Lower leg skin (tissue), 4 donors: Measurements from ENCODE around the gene RFX2. TPM values are rescaled to one million over a fixed set of nuclear protein-coding genes. Genes with fewer than 3 reads are reported as not detected.

ENCODE experiments used
- DNase-seq, 2 donors: peaks; one replicate each; pipeline ENCODE4 v3.0.0-alpha.2; 2019; ENCODE audit warnings: low spot score in 2 of 2
- H3K4me3 ChIP-seq: fragments of 200-600 bp; sonication (generic); 2 replicates; pipeline ENCODE4 v1.5.1; 2017; ENCODE audit warnings: mild to moderate bottlenecking, low read depth; ENCODE audit not compliant: poor library complexity, severe bottlenecking
- POLR2A ChIP-seq, 2 donors: fragments of 450-650 bp; IDR thresholded peaks; one replicate each; pipeline ENCODE4 v1.6.1; 2016 to 2017; ENCODE audit warnings: antibody characterized with exemption in 2 of 2, mild to moderate bottlenecking in 1 of 2, moderate library complexity in 1 of 2
- WGBS, 2 donors: methylation state at CpG; one replicate each; pipeline ENCODE4 v1.1.5; 2018; 5-methylcytosine and 5-hydroxymethylcytosine counted together
- intact Hi-C: fragments of 100-400 bp; cut with DNase I; formaldehyde crosslinking; loops from one replicate; pipeline ENCODE4 v1.15.0; 2023; ENCODE audit warnings: low total_unique reads
- total RNA-seq, 4 donors: library from RNA; depleted of rRNA; stranded (reverse); fragments of >200 nt; gene quantifications; one replicate each; pipeline ENCODE4 v1.1.0, GENCODE V29; 2016
- TF ChIP-seq, protein P1 (sequence below), 3 donors: fragments of 450-650 bp; IDR thresholded peaks; one replicate each; pipeline ENCODE4 v1.5.1; 2016; ENCODE audit warnings: antibody characterized with exemption in 3 of 3, mild to moderate bottlenecking in 3 of 3, moderate library complexity in 2 of 3

Gene RFX2
- total RNA-seq, 4 donors from 2014 or later, result 19.6 to 28.7 (median 25.8) TPM

DNA sequence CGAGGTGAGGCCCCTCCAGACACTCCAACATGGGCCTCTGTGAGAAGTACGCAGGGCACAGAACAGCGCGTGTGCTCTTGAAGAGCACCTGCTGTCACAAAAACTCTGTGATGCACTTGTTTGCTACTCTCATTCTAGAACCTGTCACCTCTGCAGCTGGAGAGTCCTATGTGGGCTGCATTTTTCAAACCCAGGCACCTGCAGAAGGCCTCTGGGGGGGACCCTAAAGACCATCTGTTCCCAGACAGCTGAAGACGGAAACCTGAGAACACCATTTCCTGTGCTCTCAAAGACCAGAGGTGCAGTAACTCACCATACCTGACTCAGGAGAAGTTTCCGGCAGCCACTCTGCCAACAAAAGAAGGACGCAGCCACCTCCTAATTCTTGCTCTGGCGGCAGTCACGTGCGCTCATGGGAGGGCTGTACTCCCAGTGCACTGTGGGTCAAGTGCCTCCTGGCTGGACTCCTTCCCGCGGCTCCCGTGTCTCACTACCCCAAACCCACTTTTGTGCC is 160.5 kb downstream of the RFX2 start:
- TF ChIP-seq, protein P1, sequence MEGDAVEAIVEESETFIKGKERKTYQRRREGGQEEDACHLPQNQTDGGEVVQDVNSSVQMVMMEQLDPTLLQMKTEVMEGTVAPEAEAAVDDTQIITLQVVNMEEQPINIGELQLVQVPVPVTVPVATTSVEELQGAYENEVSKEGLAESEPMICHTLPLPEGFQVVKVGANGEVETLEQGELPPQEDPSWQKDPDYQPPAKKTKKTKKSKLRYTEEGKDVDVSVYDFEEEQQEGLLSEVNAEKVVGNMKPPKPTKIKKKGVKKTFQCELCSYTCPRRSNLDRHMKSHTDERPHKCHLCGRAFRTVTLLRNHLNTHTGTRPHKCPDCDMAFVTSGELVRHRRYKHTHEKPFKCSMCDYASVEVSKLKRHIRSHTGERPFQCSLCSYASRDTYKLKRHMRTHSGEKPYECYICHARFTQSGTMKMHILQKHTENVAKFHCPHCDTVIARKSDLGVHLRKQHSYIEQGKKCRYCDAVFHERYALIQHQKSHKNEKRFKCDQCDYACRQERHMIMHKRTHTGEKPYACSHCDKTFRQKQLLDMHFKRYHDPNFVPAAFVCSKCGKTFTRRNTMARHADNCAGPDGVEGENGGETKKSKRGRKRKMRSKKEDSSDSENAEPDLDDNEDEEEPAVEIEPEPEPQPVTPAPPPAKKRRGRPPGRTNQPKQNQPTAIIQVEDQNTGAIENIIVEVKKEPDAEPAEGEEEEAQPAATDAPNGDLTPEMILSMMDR (IDR thresholded peaks at IDR 0.05), result no peak
- no peak for TF ChIP-seq POLR2A (IDR thresholded peaks at IDR 0.05)
- no peak for DNase-seq
- H3K4me3 ChIP-seq, result no peak overlapping the region
- intact Hi-C loops, result no loop called here
- WGBS, 2 donors, result 87 to 90% methylated on average over 13 of the region's 13 CpGs

GRCh38 chr19:5948752-5949564 is 161.3 kb downstream of the RFX2 start:
- DNase-seq, result no peak
- intact Hi-C loops, result no loop called here
- TF ChIP-seq POLR2A (IDR thresholded peaks at IDR 0.05), result no peak
- TF ChIP-seq, protein P1 (IDR thresholded peaks at IDR 0.05), result no peak
- H3K4me3 ChIP-seq, result no peak overlapping the region
- 74 to 75% methylated on average over 13 of the region's 13 CpGs for WGBS, 2 donors

GRCh38 chr19:5947435-5947834 is 162.9 kb downstream of the RFX2 start:
- intact Hi-C loops, result no loop called here
- 49 to 66% methylated on average over 13 of the region's 13 CpGs for WGBS, 2 donors
- TF ChIP-seq, protein P1 (IDR thresholded peaks at IDR 0.05), result no peak
- no peak for TF ChIP-seq POLR2A (IDR thresholded peaks at IDR 0.05)
- DNase-seq, result peak; percentile 65 to 90
- no peak overlapping the region for H3K4me3 ChIP-seq

DNA sequence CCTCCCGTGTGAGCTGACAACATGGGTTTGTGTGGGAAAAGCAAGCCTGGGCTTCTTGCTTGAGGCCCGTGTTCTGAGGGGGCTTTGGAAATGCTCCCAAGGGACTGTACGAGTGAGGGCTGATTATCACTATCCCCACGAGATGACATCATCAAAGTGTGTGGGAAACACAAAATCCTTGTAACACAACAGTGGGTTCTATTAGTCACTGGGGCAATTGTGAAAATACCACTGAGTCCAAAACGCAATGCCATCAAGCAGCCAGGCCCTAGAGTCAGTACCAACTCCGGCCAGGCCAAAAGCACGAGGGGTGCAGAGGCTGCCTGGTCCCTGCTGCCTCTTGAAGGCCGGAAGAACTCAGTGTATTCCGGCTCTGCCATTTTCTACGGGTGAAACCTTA is 166.7 kb downstream of the RFX2 start:
- WGBS, 2 donors, result 71 to 79% methylated on average over 10 of the region's 10 CpGs
- TF ChIP-seq POLR2A (IDR thresholded peaks at IDR 0.05), result no peak
- TF ChIP-seq, protein P1 (IDR thresholded peaks at IDR 0.05), result no peak
- no peak overlapping the region for H3K4me3 ChIP-seq
- intact Hi-C loops, result no loop called here
- no peak for DNase-seq

Other genes with a start within 250 kb of the RFX2 start
- gene FUT5, start 240.0 kb downstream of the RFX2 start, total RNA-seq, result not detected
- 100 to 1,000 TPM; 123 to 215 (median 163) TPM for gene NDUFA11, start 206.7 kb downstream of the RFX2 start, total RNA-seq
- gene VMAC, start 205.6 kb downstream of the RFX2 start, total RNA-seq, result 10 to 100 TPM; 10.2 to 15.2 (median 10.8) TPM
- gene CAPS, start 196.2 kb downstream of the RFX2 start, total RNA-seq, result 10 to 100 TPM in 3 of 4 donors, 1 to 10 TPM in 1; 3.5 to 14.5 (median 11.5) TPM
- 100 to 1,000 TPM in 1 of 4 donors, 10 to 100 TPM in 3; 57.2 to 116 (median 72.0) TPM for gene RANBP3, start 132.4 kb downstream of the RFX2 start, total RNA-seq
- gene ACSBG2, start 25.2 kb upstream of the RFX2 start, total RNA-seq, result not detected
- 10 to 100 TPM; 16.9 to 25.8 (median 24.3) TPM for gene MLLT1, start 169.5 kb upstream of the RFX2 start, total RNA-seq
- gene ACER1, start 223.1 kb upstream of the RFX2 start, total RNA-seq, result 100 to 1,000 TPM in 1 of 4 donors, 10 to 100 TPM in 3; 56.9 to 135 (median 86.2) TPM